ENCODE measurements around the gene TBCA.

DNA sequence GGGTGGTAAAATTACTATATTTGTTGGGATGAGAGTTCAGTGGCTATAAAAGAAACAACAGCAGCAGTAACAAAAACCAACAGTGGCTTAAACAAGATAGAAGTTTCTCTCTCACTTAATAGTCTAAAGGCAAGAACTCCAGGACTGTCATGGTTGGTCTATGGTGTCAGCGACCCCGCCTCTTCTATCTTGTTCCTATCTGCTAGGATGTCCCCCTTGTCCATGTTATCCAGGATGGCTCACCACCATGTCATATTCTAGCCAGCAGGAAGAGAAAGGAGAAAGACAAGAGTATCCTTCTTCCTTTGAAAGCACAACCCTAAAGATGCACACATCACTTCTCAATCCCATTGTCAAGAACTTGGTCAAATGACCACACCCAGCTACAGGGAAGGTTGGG is 126.4 kb downstream of the TBCA start:
- TF ChIP-seq, protein P1, sequence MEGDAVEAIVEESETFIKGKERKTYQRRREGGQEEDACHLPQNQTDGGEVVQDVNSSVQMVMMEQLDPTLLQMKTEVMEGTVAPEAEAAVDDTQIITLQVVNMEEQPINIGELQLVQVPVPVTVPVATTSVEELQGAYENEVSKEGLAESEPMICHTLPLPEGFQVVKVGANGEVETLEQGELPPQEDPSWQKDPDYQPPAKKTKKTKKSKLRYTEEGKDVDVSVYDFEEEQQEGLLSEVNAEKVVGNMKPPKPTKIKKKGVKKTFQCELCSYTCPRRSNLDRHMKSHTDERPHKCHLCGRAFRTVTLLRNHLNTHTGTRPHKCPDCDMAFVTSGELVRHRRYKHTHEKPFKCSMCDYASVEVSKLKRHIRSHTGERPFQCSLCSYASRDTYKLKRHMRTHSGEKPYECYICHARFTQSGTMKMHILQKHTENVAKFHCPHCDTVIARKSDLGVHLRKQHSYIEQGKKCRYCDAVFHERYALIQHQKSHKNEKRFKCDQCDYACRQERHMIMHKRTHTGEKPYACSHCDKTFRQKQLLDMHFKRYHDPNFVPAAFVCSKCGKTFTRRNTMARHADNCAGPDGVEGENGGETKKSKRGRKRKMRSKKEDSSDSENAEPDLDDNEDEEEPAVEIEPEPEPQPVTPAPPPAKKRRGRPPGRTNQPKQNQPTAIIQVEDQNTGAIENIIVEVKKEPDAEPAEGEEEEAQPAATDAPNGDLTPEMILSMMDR (IDR thresholded peaks at IDR 0.05), result no peak
- no peak for TF ChIP-seq POLR2AphosphoS5 (IDR thresholded peaks at IDR 0.05)
- TF ChIP-seq POLR2A (IDR thresholded peaks at IDR 0.05), result no peak
- no peak for TF ChIP-seq EP300 (IDR thresholded peaks at IDR 0.05)
